HepG2 (cell line): ENCODE data around the gene VPS18. TPM values are rescaled to one million over a fixed set of nuclear protein-coding genes. Genes with fewer than 3 reads are reported as not detected.

Source experiments
- BATF2 ChIP-seq: sonication (generic); formaldehyde crosslinking; IDR thresholded peaks from 2 replicates; pipeline ENCODE4 v1.8.0; 2022; ENCODE audit warnings: mild to moderate bottlenecking, missing genetic modification reagents, moderate library complexity
- ETV6 ChIP-seq: sonication (generic); formaldehyde crosslinking; conservative IDR thresholded peaks from 2 replicates; pipeline ENCODE4 v1.4.0; 2020; ENCODE audit warnings: missing genetic modification reagents
- FOSL2 ChIP-seq: sonication (generic); formaldehyde crosslinking; IDR thresholded peaks from 2 replicates; pipeline ENCODE4 v1.4.0; 2020; ENCODE audit warnings: missing genetic modification reagents
- FOXK1 ChIP-seq: sonication (generic); formaldehyde crosslinking; IDR thresholded peaks from 2 replicates; pipeline ENCODE4 v1.4.0; 2020; ENCODE audit warnings: low read depth, missing genetic modification reagents, borderline replicate concordance
- MXD3 ChIP-seq: IDR thresholded peaks from 2 replicates; pipeline ENCODE4 v1.6.1; 2016; ENCODE audit warnings: mild to moderate bottlenecking, missing biosample characterization, missing genetic modification reagents
- NR1H2 ChIP-seq: sonication (generic); formaldehyde crosslinking; IDR thresholded peaks from 2 replicates; pipeline ENCODE4 v1.8.1; 2022; ENCODE audit warnings: low read depth, missing genetic modification reagents, borderline replicate concordance
- PBX2 ChIP-seq: IDR thresholded peaks from 2 replicates; pipeline ENCODE4 v1.6.1; 2016; ENCODE audit warnings: control low read depth
- RAD51 ChIP-seq: fragments of 450-650 bp; IDR thresholded peaks from 2 replicates; pipeline ENCODE4 v1.6.1; 2016; ENCODE audit warnings: borderline replicate concordance
- RBFOX2 ChIP-seq: fragments of 200-400 bp; formaldehyde crosslinking; IDR thresholded peaks from 2 replicates; pipeline ENCODE4 v1.6.1; 2017; ENCODE audit warnings: low read depth, mild to moderate bottlenecking, low read length
- REXO4 ChIP-seq: sonication (generic); formaldehyde crosslinking; IDR thresholded peaks from 2 replicates; pipeline ENCODE4 v1.8.0; 2022; ENCODE audit warnings: missing genetic modification reagents, mild to moderate bottlenecking, borderline replicate concordance
- RXRB ChIP-seq: IDR thresholded peaks from 2 replicates; pipeline ENCODE4 v1.6.1; 2016; ENCODE audit warnings: borderline replicate concordance, missing genetic modification reagents, missing compliant biosample characterization
- SMAD1 ChIP-seq: sonication (generic); formaldehyde crosslinking; IDR thresholded peaks from 2 replicates; pipeline ENCODE4 v1.4.0; 2020; ENCODE audit warnings: missing genetic modification reagents, low read depth, mild to moderate bottlenecking, borderline replicate concordance
- SOX5 ChIP-seq: IDR thresholded peaks from 2 replicates; pipeline ENCODE4 v1.6.1; 2016; ENCODE audit warnings: borderline replicate concordance
- SP1 ChIP-seq, 2 experiments: fragments of 450-650 bp in 1 of 2; sonication (generic) in 1 of 2; formaldehyde crosslinking in 1 of 2; IDR thresholded peaks; 2 replicates each; pipeline versions ENCODE4 v1.4.0 to v1.6.1; 2016 to 2020; ENCODE audit warnings: missing genetic modification reagents in 1 of 2
- SP4 ChIP-seq: sonication (generic); formaldehyde crosslinking; IDR thresholded peaks from 2 replicates; pipeline ENCODE4 v1.8.1; 2023; ENCODE audit warnings: mild to moderate bottlenecking, missing genetic modification reagents
- SRY ChIP-seq: sonication (generic); formaldehyde crosslinking; IDR thresholded peaks from 2 replicates; pipeline ENCODE4 v1.8.0; 2022; ENCODE audit warnings: mild to moderate bottlenecking, missing genetic modification reagents
- TAF1 ChIP-seq: sonication (generic); formaldehyde crosslinking; IDR thresholded peaks from 2 replicates; pipeline ENCODE4 v1.4.0; 2020; ENCODE audit warnings: missing genetic modification reagents
- TIGD3 ChIP-seq: sonication (generic); formaldehyde crosslinking; IDR thresholded peaks from 2 replicates; pipeline ENCODE4 v1.5.1; 2020; ENCODE audit warnings: mild to moderate bottlenecking, missing genetic modification reagents, borderline replicate concordance
- ZNF232 ChIP-seq: sonication (generic); formaldehyde crosslinking; IDR thresholded peaks from 2 replicates; pipeline ENCODE4 v1.4.0; 2020; ENCODE audit warnings: missing genetic modification reagents, borderline replicate concordance
- ZNF280D ChIP-seq: sonication (generic); formaldehyde crosslinking; IDR thresholded peaks from 2 replicates; pipeline ENCODE4 v1.5.1; 2020; ENCODE audit warnings: mild to moderate bottlenecking, missing genetic modification reagents
- ZNF335 ChIP-seq: sonication (generic); formaldehyde crosslinking; IDR thresholded peaks from 2 replicates; pipeline ENCODE4 v1.4.0; 2020; ENCODE audit warnings: missing genetic modification reagents
- ZNF383 ChIP-seq: sonication (generic); formaldehyde crosslinking; IDR thresholded peaks from 2 replicates; pipeline ENCODE4 v1.4.0; 2020; ENCODE audit warnings: missing genetic modification reagents, mild to moderate bottlenecking, borderline replicate concordance
- ZNF782 ChIP-seq: sonication (generic); formaldehyde crosslinking; IDR thresholded peaks from 2 replicates; pipeline ENCODE4 v1.4.0; 2020; ENCODE audit warnings: missing genetic modification reagents, mild to moderate bottlenecking, borderline replicate concordance
- polyA plus RNA-seq, 8 experiments: library from polyadenylated mRNA; depleted of rRNA in 3 of 8; stranded (reverse) in 7 of 8; unstranded in 1 of 8; fragments of >200 nt; fragmentation: Illumina TruSeq in 4 of 8; extraction: Trizol in 4 of 8; gene quantifications; 2 replicates each; pipeline versions ENCODE4 v1.2.1 to v1.2.3, GENCODE V29; 2011 to 2016; ENCODE audit warnings: low read depth in 4 of 8, missing spikeins in 1 of 8, mixed read lengths in 1 of 8; ENCODE audit not compliant: insufficient read depth in 1 of 8
- total RNA-seq, 5 experiments: library from RNA; depleted of rRNA; stranded (reverse); fragments of >200 nt; fragmentation: Illumina TruSeq; extraction: Trizol; gene quantifications; 2 replicates each; pipeline ENCODE4 v1.2.3, GENCODE V29; 2016; ENCODE audit warnings: low read depth in 1 of 5

VPS18 gene
- total and polyA plus RNA-seq, 2 of the 13 experiments (the other 11 are each of a cell fraction or from before 2014, with no cell fraction given) = 5.8 to 17.0 TPM

- TF ChIP-seq PBX2 (CRISPR knock-in tag) = peak; percentile 18; the same call in 1 of the 2 replicates
- peak; percentile 48; the same call in 1 of the 2 replicates for TF ChIP-seq ZNF232 (CRISPR knock-in tag)
- 0 out of 2 replicates have a peak, but pooled peaks have one; percentile 30 for TF ChIP-seq RXRB (CRISPR knock-in tag)
- TF ChIP-seq ETV6 = no peak
- no peak for TF ChIP-seq FOXK1 (CRISPR knock-in tag)
- no peak for TF ChIP-seq BATF2
- TF ChIP-seq ZNF383 = no peak
- TF ChIP-seq SOX5 = no peak
- no peak for TF ChIP-seq SP1 (IDR thresholded peaks at IDR 0.05)
- 0 out of 2 replicates have a peak, but pooled peaks have one; percentile 19 for TF ChIP-seq SP1 (CRISPR knock-in tag; IDR thresholded peaks at IDR 0.05)
- TF ChIP-seq FOSL2 = no peak
- no peak for TF ChIP-seq ZNF280D (CRISPR knock-in tag)
- no peak for TF ChIP-seq RAD51
- TF ChIP-seq TIGD3 (CRISPR knock-in tag) = no peak
- TF ChIP-seq MXD3 = no peak
- TF ChIP-seq SRY (CRISPR knock-in tag) = no peak
- no peak for TF ChIP-seq REXO4
- TF ChIP-seq RBFOX2 = peak; percentile 22; the same call in 1 of the 2 replicates
- no peak for TF ChIP-seq SMAD1 (CRISPR knock-in tag)
- 0 out of 2 replicates have a peak, but pooled peaks have one; percentile 50 for TF ChIP-seq SP4
- 0 out of 2 replicates have a peak, but pooled peaks have one; percentile 20 for TF ChIP-seq ZNF782
- TF ChIP-seq NR1H2 = no peak
- TF ChIP-seq ZNF335 (CRISPR knock-in tag) = no peak
- TF ChIP-seq TAF1 (CRISPR knock-in tag) = peak; percentile 26; the same call in 1 of the 2 replicates
These were observed 34.8 kb downstream of the VPS18 start, which contains the start of gene DLL4 (continued) for GRCh38 chr15:40928821-40929659.
